PC-3 (cell line): ENCODE measurements around the gene CLDN4. TPM values are rescaled to one million over a fixed set of nuclear protein-coding genes. Genes with fewer than 3 reads are reported as not detected.

Experiments
- ATAC-seq: fragments of 200-7000 bp; cut with Tn5 transposase; 2 replicates; pipeline ENCODE4 v1.9.1; 2020; ENCODE audit warnings: mild to moderate bottlenecking, moderate library complexity
- BruUV-seq: library from RNA; stranded (reverse); fragments of 400-500 nt; replicated peaks from 2 replicates; lab custom pipeline; 2021; lab: Mats Ljungman, UMichigan
- CTCF ChIA-PET: fragments of 300-600 bp; sonication (Branson Sonifier 250); formaldehyde crosslinking; loops from one replicate; lab custom pipeline; 2022; ENCODE audit warnings: antibody characterized with exemption; lab: Charles Lee
- POLR2A ChIA-PET: fragments of 300-600 bp; sonication (Branson Sonifier 250); formaldehyde crosslinking; loops from one replicate; lab custom pipeline; 2022; ENCODE audit warnings: antibody characterized with exemption; ENCODE audit not compliant: unreplicated experiment; lab: Charles Lee
- DNase-seq: peaks from one replicate; pipeline ENCODE4 v3.0.0-alpha.2; 2015
- H2AFZ ChIP-seq: fragments of 300-600 bp; sonication (generic); 2 replicates; pipeline ENCODE4 v1.6.0; 2016; ENCODE audit warnings: antibody characterized with exemption, low read length
- H3F3A ChIP-seq: fragments of 300-600 bp; sonication (generic); one replicate; pipeline ENCODE4 v1.6.0; 2017; ENCODE audit warnings: antibody characterized with exemption, low read length, control low read depth, mild to moderate bottlenecking; ENCODE audit not compliant: unreplicated experiment
- H3K27ac ChIP-seq: fragments of 300-600 bp; sonication (generic); 2 replicates; pipeline ENCODE4 v1.5.1; 2016; ENCODE audit warnings: mild to moderate bottlenecking, low read length
- H3K27me3 ChIP-seq: fragments of 300-600 bp; sonication (generic); 2 replicates; pipeline ENCODE4 v1.6.1; 2016; ENCODE audit warnings: low read length, mixed read lengths
- H3K36me3 ChIP-seq: fragments of 300-600 bp; sonication (generic); 2 replicates; pipeline ENCODE4 v1.6.1; 2016; ENCODE audit warnings: low read depth, mixed run types, low read length, mixed read lengths
- H3K4me1 ChIP-seq: fragments of 300-600 bp; sonication (generic); 2 replicates; pipeline ENCODE4 v1.5.1; 2016; ENCODE audit warnings: low read length; ENCODE audit not compliant: insufficient read depth
- H3K4me2 ChIP-seq: fragments of 300-600 bp; sonication (generic); 2 replicates; pipeline ENCODE4 v1.6.0; 2016; ENCODE audit warnings: low read length
- H3K4me3 ChIP-seq: fragments of 300-600 bp; sonication (generic); 2 replicates; pipeline ENCODE4 v1.5.1; 2016; ENCODE audit warnings: mild to moderate bottlenecking, low read length, mixed read lengths
- H3K79me2 ChIP-seq: fragments of 300-600 bp; sonication (generic); 2 replicates; pipeline ENCODE4 v1.6.1; 2017; ENCODE audit warnings: low read length, mixed read lengths
- H3K9ac ChIP-seq: fragments of 300-600 bp; sonication (generic); 2 replicates; pipeline ENCODE4 v1.6.0; 2016; ENCODE audit warnings: mild to moderate bottlenecking, low read length
- H3K9me2 ChIP-seq: fragments of 300-600 bp; sonication (generic); replicated peaks from 2 replicates; pipeline ENCODE4 v1.6.1; 2016; ENCODE audit warnings: mixed run types, low read length, mixed read lengths
- H3K9me3 ChIP-seq: fragments of 300-600 bp; sonication (generic); 2 replicates; pipeline ENCODE4 v1.6.1; 2016; ENCODE audit warnings: low read length, mixed read lengths
- H4K20me1 ChIP-seq: fragments of 300-600 bp; sonication (generic); 2 replicates; pipeline ENCODE4 v1.6.1; 2016; ENCODE audit warnings: low read length, mixed read lengths
- CTCF ChIP-seq: fragments of 300-600 bp; sonication (generic); conservative IDR thresholded peaks from 2 replicates; pipeline ENCODE4 v1.5.1; 2017; ENCODE audit warnings: antibody characterized with exemption, low read depth, mild to moderate bottlenecking, low read length
- EZH2 ChIP-seq: fragments of 300-600 bp; sonication (generic); IDR thresholded peaks from one replicate; pipeline ENCODE4 v1.6.1; 2017; ENCODE audit warnings: antibody characterized with exemption, mild to moderate bottlenecking, low read length; ENCODE audit not compliant: unreplicated experiment
- EZH2phosphoT487 ChIP-seq: fragments of 300-600 bp; sonication (generic); IDR thresholded peaks from 2 replicates; pipeline ENCODE4 v1.6.1; 2018; ENCODE audit warnings: mild to moderate bottlenecking, antibody characterized with exemption, low read length, borderline replicate concordance
- intact Hi-C: fragments of 100-400 bp; cut with micrococcal nuclease; formaldehyde crosslinking; loops from 2 replicates; pipeline ENCODE4 v1.9.0; 2023
- total RNA-seq: library from RNA; depleted of rRNA; stranded (reverse); fragments of >200 nt; gene quantifications from 2 replicates; pipeline ENCODE4 v1.2.3, GENCODE V29; 2014

Gene CLDN4
- total RNA-seq, 1 experiment from 2014 or later: 656 TPM

- no peak overlapping the region for H3K9ac ChIP-seq
- POLR2A ChIA-PET: no interaction called here
- H3K27ac ChIP-seq: no peak overlapping the region
- H3K4me3 ChIP-seq: no peak overlapping the region
- no peaks in the 10 kb centered on the region for H3K9me2 ChIP-seq
- no peaks in the 10 kb centered on the region for H3K36me3 ChIP-seq
- H3K79me2 ChIP-seq: no peaks in the 10 kb centered on the region
- CTCF ChIA-PET: interaction anchor here (0.6 to 1.0 kb wide), 4 partner anchors 88 to 266 kb away, joined by 3 to 7 read pairs (median 4); no protein-coding TSS in a partner anchor
- no TSS peak for BruUV-seq
- intact Hi-C loops: loop anchor here (1.0 to 5.0 kb wide), 2 partner anchors 160 to 336 kb away; no protein-coding TSS in a partner anchor
- DNase-seq (peak; percentile 67), ATAC-seq (peak; percentile 74)
- no peaks in the 10 kb centered on the region for H3K27me3 ChIP-seq
- no peak for TF ChIP-seq EZH2
- TF ChIP-seq EZH2phosphoT487: no peak
- peak; percentile 69 for TF ChIP-seq CTCF
- no peaks in the 10 kb centered on the region for H3K4me1 ChIP-seq
- no peak overlapping the region for H3K4me2 ChIP-seq
- no peaks in the 10 kb centered on the region for H4K20me1 ChIP-seq
- H3K9me3 ChIP-seq: no peaks in the 10 kb centered on the region
- H2AFZ ChIP-seq: no peak overlapping the region
- H3F3A ChIP-seq: no peaks in the 10 kb centered on the region
Observed at GRCh38 chr7:73865738-73866445, 35.1 kb downstream of the CLDN4 start.

DNA sequence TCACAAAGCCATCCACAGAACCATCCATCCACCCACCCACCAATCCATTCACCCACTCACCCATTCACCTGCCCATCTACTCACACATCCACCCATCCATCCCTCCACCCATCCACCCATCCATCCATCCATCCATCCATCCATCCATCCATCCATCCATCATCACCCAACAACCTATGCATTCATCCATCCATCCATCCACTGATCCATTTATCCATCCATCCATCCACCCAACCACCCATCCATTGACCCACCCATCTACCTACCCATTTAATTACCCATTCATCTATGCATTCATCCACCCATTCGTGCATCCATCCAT, 35.6 kb downstream of the CLDN4 start:
- no TSS peak for BruUV-seq
- no peaks in the 10 kb centered on the region for H3K9me3 ChIP-seq
- H3K36me3 ChIP-seq: no peaks in the 10 kb centered on the region
- no peaks in the 10 kb centered on the region for H3K9me2 ChIP-seq
- ATAC-seq (no peak), DNase-seq (no peak)
- no peaks in the 10 kb centered on the region for H3K27me3 ChIP-seq
- H3F3A ChIP-seq: no peaks in the 10 kb centered on the region
- H2AFZ ChIP-seq: no peak overlapping the region
- H3K4me3 ChIP-seq: no peak overlapping the region
- no peaks in the 10 kb centered on the region for H3K4me1 ChIP-seq
- H3K79me2 ChIP-seq: no peaks in the 10 kb centered on the region
- no peak overlapping the region for H3K4me2 ChIP-seq
- CTCF ChIA-PET: interaction anchor here (0.6 to 1.0 kb wide), 4 partner anchors 87 to 266 kb away, joined by 3 to 7 read pairs (median 4); no protein-coding TSS in a partner anchor
- no peak overlapping the region for H3K27ac ChIP-seq
- intact Hi-C loops: loop anchor here (1.0 to 5.0 kb wide), 2 partner anchors 160 to 336 kb away; no protein-coding TSS in a partner anchor
- TF ChIP-seq EZH2phosphoT487 (no peak), EZH2 (no peak), CTCF (no peak)
- H3K9ac ChIP-seq: no peak overlapping the region
- POLR2A ChIA-PET: no interaction called here
- no peaks in the 10 kb centered on the region for H4K20me1 ChIP-seq
